Liver (tissue), 3 donors: ENCODE measurements around the gene SNAPC2.

Experiments used
- FOXA1 ChIP-seq: IDR thresholded peaks from 2 replicates; pipeline ENCODE4 v1.6.1; 2016; ENCODE audit warnings: antibody characterized with exemption
- GABPA ChIP-seq, 2 donors: IDR thresholded peaks in 1 of 2; conservative IDR thresholded peaks in 1 of 2; 2 replicates each; pipeline ENCODE4 v1.6.1; 2016; ENCODE audit warnings: antibody characterized with exemption in 2 of 2, mild to moderate bottlenecking in 1 of 2, moderate library complexity in 1 of 2
- HNF4G ChIP-seq: IDR thresholded peaks from 2 replicates; pipeline ENCODE4 v1.6.1; 2016; ENCODE audit warnings: antibody characterized with exemption
- JUND ChIP-seq, 2 donors: IDR thresholded peaks; 2 replicates each; pipeline ENCODE4 v1.6.1; 2016; ENCODE audit warnings: antibody characterized with exemption in 2 of 2
- REST ChIP-seq: IDR thresholded peaks from 2 replicates; pipeline ENCODE4 v1.6.1; 2016; ENCODE audit warnings: antibody characterized with exemption, mild to moderate bottlenecking
- RXRA ChIP-seq, 2 donors: IDR thresholded peaks; 2 replicates each; pipeline ENCODE4 v1.6.1; 2017 to 2018; ENCODE audit warnings: antibody characterized with exemption in 2 of 2, mild to moderate bottlenecking in 1 of 2
- TF ChIP-seq, protein P1 (sequence below): fragments of 150-350 bp; IDR thresholded peaks from 2 replicates; pipeline ENCODE4 v1.5.1; 2017; ENCODE audit warnings: improper control_type of control experiment, low read depth, low read length; ENCODE audit not compliant: missing input control
- TF ChIP-seq, protein P2 (sequence below): IDR thresholded peaks from 2 replicates; pipeline ENCODE4 v1.6.1; 2016; ENCODE audit warnings: antibody characterized with exemption
- donor health status: healthy.
- donor health status: healthy.

GRCh38 chr19:7916103-7916954 lies 3.8 kb upstream of the SNAPC2 start:
- TF ChIP-seq HNF4G (no peak), REST (no peak), GABPA (IDR thresholded peaks at IDR 0.05 in 1 of 2, conservative IDR thresholded peaks at IDR 0.05 in 1 of 2) (no peak), FOXA1 (no peak), RXRA (IDR thresholded peaks at IDR 0.05) (no peak), JUND (IDR thresholded peaks at IDR 0.05) (no peak)
- TF ChIP-seq, protein P1, sequence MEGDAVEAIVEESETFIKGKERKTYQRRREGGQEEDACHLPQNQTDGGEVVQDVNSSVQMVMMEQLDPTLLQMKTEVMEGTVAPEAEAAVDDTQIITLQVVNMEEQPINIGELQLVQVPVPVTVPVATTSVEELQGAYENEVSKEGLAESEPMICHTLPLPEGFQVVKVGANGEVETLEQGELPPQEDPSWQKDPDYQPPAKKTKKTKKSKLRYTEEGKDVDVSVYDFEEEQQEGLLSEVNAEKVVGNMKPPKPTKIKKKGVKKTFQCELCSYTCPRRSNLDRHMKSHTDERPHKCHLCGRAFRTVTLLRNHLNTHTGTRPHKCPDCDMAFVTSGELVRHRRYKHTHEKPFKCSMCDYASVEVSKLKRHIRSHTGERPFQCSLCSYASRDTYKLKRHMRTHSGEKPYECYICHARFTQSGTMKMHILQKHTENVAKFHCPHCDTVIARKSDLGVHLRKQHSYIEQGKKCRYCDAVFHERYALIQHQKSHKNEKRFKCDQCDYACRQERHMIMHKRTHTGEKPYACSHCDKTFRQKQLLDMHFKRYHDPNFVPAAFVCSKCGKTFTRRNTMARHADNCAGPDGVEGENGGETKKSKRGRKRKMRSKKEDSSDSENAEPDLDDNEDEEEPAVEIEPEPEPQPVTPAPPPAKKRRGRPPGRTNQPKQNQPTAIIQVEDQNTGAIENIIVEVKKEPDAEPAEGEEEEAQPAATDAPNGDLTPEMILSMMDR: no peak
- TF ChIP-seq, protein P2, sequence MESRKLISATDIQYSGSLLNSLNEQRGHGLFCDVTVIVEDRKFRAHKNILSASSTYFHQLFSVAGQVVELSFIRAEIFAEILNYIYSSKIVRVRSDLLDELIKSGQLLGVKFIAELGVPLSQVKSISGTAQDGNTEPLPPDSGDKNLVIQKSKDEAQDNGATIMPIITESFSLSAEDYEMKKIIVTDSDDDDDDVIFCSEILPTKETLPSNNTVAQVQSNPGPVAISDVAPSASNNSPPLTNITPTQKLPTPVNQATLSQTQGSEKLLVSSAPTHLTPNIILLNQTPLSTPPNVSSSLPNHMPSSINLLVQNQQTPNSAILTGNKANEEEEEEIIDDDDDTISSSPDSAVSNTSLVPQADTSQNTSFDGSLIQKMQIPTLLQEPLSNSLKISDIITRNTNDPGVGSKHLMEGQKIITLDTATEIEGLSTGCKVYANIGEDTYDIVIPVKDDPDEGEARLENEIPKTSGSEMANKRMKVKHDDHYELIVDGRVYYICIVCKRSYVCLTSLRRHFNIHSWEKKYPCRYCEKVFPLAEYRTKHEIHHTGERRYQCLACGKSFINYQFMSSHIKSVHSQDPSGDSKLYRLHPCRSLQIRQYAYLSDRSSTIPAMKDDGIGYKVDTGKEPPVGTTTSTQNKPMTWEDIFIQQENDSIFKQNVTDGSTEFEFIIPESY: no peak
